ENCODE results near the gene TSC22D3.

DNA sequence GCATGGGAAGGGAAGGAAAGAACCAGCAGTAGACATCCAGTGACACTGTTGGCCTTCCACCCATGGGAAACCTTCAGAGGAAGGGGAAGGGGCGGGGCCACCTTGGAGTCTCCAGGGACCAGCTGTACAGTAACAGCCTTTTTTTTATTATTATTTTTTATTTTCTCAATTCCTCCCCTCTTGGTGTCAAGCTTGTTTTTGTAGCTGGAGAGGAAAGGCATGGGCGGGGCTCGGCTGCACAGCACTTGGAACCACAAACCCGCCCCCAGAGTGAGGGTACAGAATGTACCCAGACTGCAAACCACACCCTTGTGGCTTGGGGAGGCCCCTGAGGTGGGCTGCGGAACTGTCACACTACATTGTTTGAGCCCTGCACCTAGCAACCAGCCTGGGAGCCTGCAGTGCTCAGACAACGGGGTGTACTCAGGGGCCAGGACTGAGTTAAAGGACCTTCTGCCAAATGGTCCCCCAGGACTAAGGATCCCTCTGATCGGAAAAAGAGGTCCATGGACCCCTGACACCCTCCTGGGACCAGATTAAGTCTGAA lies 101.6 kb downstream of the TSC22D3 start:
- TF ChIP-seq, protein P1, sequence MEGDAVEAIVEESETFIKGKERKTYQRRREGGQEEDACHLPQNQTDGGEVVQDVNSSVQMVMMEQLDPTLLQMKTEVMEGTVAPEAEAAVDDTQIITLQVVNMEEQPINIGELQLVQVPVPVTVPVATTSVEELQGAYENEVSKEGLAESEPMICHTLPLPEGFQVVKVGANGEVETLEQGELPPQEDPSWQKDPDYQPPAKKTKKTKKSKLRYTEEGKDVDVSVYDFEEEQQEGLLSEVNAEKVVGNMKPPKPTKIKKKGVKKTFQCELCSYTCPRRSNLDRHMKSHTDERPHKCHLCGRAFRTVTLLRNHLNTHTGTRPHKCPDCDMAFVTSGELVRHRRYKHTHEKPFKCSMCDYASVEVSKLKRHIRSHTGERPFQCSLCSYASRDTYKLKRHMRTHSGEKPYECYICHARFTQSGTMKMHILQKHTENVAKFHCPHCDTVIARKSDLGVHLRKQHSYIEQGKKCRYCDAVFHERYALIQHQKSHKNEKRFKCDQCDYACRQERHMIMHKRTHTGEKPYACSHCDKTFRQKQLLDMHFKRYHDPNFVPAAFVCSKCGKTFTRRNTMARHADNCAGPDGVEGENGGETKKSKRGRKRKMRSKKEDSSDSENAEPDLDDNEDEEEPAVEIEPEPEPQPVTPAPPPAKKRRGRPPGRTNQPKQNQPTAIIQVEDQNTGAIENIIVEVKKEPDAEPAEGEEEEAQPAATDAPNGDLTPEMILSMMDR (IDR thresholded peaks at IDR 0.05): peak in 1 of 7 experiments; percentile 14
- TF ChIP-seq POLR2A (IDR thresholded peaks at IDR 0.05): no peak
- peak; percentile 62 to 86 (median 81) for TF ChIP-seq POLR2AphosphoS5 (IDR thresholded peaks at IDR 0.05)
- peak; percentile 83 for TF ChIP-seq EP300 (IDR thresholded peaks at IDR 0.05)

Data from stomach (tissue), 4 donors.